Astrocyte of the cerebellum (primary cell): ENCODE results near the gene SEMA4B.

ENCODE experiments used
- DNase-seq: peaks from one replicate; pipeline ENCODE4 v3.0.0-alpha.2; 2011; ENCODE audit warnings: low read depth
- H3K4me3 ChIP-seq: 2 replicates; pipeline ENCODE4 v1.5.1; 2011; ENCODE audit warnings: mild to moderate bottlenecking, low read depth, low read length, moderate library complexity
- CTCF ChIP-seq: IDR thresholded peaks from 2 replicates; pipeline ENCODE4 v1.5.1; 2012; ENCODE audit warnings: low read length, low read depth, moderate library complexity, mild to moderate bottlenecking; ENCODE audit errors: missing control alignments
- in situ Hi-C: cut with HindIII; loops from 2 replicates; pipeline ENCODE4 v1.10.0; 2017; ENCODE audit warnings: low sequenced_read_pairs

The SEMA4B gene

GRCh38 chr15:90201130-90201943 is at the start of gene SEMA4B:
Gene SEMA4B (plus strand): TSS chr15:90201330. CDS start chr15:90201579, 249 bp downstream.
- no peak for TF ChIP-seq CTCF
- peak within 1 kb of the TSS; percentile 78 for H3K4me3 ChIP-seq
- DNase-seq = no peak
- in situ Hi-C loops = no loop called here

- in situ Hi-C loops = loop anchor here (5.0 kb wide), 1 partner anchor 65 kb away; no protein-coding TSS in a partner anchor
- TF ChIP-seq CTCF = no peak
Measured at GRCh38 chr15:90151989-90152645, 49.0 kb upstream of the SEMA4B start.

GRCh38 chr15:90153658-90154057 is 47.5 kb upstream of the SEMA4B start:
- no peak for DNase-seq
- in situ Hi-C loops = loop anchor here (5.0 kb wide), 1 partner anchor 64 kb away; no protein-coding TSS in a partner anchor
- no peak overlapping the region for H3K4me3 ChIP-seq

More at GRCh38 chr15:90151989-90152645, 49.0 kb upstream of the SEMA4B start:
- H3K4me3 ChIP-seq = no peak overlapping the region
- no peak for DNase-seq

GRCh38 chr15:90154246-90154645 is 46.9 kb upstream of the SEMA4B start:
- no peak for DNase-seq

More at GRCh38 chr15:90153658-90154057, 47.5 kb upstream of the SEMA4B start:
- TF ChIP-seq CTCF = no peak

GRCh38 chr15:90154861-90155626 is 46.1 kb upstream of the SEMA4B start:
- H3K4me3 ChIP-seq = no peak overlapping the region
- DNase-seq = peak; percentile 12
- in situ Hi-C loops = loop anchor here (5.0 kb wide), 1 partner anchor 62 kb away; no protein-coding TSS in a partner anchor
- no peak for TF ChIP-seq CTCF

More at GRCh38 chr15:90154246-90154645, 46.9 kb upstream of the SEMA4B start:
- no peak overlapping the region for H3K4me3 ChIP-seq
- in situ Hi-C loops = loop anchor here (5.0 kb wide), 1 partner anchor 63 kb away; no protein-coding TSS in a partner anchor
- TF ChIP-seq CTCF = no peak

- TF ChIP-seq CTCF = no peak
Measured at GRCh38 chr15:90159213-90159612, 41.9 kb upstream of the SEMA4B start.

More at GRCh38 chr15:90159213-90159612, 41.9 kb upstream of the SEMA4B start:
- in situ Hi-C loops = no loop called here
- no peak overlapping the region for H3K4me3 ChIP-seq
- no peak for DNase-seq
